ENCODE results near the gene EFTUD2. TPM values are rescaled to one million over a fixed set of nuclear protein-coding genes. Genes with fewer than 3 reads are reported as not detected.
"Not testable (repeated sequence)": the region's sequence is repeated elsewhere in the genome, so short reads cannot be mapped to it uniquely, and the experiment has no call there.

Gene EFTUD2
- total and polyA plus RNA-seq, 2 of the 8 experiments (the other 6 are each of a cell fraction or from before 2014, with no cell fraction given) = 118 to 195 TPM

DNA sequence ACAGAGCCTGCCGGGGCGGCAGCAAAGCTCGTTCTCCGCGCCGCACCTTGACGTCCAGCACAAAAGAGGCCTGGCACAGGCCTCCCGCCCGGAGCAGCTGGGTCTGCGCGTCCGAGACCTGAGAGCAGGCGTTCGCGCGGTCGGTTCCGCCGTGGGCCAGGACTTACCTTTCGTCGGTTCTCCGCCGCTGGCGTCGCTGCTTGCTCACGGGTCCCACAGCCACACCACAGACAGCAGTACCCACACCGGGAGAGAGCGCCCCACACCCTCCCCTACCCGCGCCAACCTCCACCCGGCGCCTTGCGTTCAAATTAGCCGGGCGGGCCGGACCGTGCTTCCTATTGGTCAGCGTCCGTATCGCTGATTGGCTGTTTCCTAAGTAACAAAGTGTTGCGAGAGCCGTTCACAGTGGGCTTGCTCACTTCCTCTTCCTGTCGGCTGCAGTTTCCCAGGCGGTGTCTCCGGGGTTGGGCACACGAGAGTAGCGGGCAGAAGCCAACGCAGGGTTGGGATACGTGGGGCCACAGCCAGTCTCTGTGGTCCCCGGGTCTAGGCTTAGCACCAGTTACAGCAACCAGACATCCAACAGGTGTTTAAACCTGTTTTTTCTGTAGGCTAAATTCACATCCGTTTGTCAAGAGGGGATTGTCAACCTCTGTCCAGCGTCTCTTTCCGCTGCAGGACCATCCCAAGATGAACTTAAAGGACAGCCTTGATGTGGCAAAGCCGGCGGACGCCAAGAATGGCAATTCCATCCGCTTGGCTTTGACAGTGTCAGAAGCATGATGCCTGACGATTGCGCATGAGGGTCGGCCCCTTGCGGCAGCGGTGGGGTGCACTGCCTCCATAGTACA lies 48.4 kb upstream of the EFTUD2 start, which contains the start of gene KIF18B (continued):
- TF ChIP-seq SP1 (IDR thresholded peaks at IDR 0.05; ENCODE audit: low read depth, low read length) (peak; percentile 63; the same call in 1 of the 2 replicates), GTF2F1 (IDR thresholded peaks at IDR 0.05; ENCODE audit: borderline replicate concordance, low read depth, low read length) (no peak)
- TF ChIP-seq, protein P1, sequence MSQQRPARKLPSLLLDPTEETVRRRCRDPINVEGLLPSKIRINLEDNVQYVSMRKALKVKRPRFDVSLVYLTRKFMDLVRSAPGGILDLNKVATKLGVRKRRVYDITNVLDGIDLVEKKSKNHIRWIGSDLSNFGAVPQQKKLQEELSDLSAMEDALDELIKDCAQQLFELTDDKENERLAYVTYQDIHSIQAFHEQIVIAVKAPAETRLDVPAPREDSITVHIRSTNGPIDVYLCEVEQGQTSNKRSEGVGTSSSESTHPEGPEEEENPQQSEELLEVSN (IDR thresholded peaks at IDR 0.05) = peak; percentile 58

DNA sequence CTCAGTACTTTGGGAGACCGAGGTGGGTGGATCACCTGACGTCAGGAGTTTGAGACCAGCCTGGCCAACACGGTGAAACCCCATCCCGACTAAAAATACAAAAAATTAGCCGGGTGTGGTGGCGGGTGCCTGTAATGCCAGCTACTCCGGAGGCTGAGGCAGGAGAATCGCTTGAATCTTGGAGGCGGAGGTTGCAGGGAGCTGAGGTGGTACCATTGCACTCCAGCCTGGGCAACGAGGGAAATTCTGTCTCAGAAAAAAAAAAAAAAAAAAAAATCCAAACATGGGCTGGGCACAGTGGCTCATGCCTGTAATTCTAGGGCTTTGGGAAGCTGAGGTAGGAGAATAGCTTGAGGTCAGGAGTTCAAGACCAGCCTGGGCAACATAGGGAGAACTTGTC lies 46.4 kb upstream of the EFTUD2 start:
- not testable (repeated sequence) for H4K20me1 ChIP-seq (replicated peaks in 1 of 2; ENCODE audit: control insufficient read depth in 1 of 2, insufficient read depth in 2 of 2, low read length in 2 of 2); H4K91ac ChIP-seq (replicated peaks; ENCODE audit: insufficient read length, low read length); H3K79me1 ChIP-seq (ENCODE audit: low read depth, low read length); H3K9me3 ChIP-seq (ENCODE audit: insufficient read depth in 2 of 2, low read depth in 1 of 2, low read length in 1 of 2); H3K23ac ChIP-seq (ENCODE audit: insufficient read length); H3K4ac ChIP-seq (replicated peaks; ENCODE audit: insufficient read length, low read depth, low read length); H3K27me3 ChIP-seq (replicated peaks in 1 of 4; ENCODE audit: control insufficient read depth in 3 of 4, extremely low read depth in 1 of 4, insufficient read depth in 3 of 4, low read length in 3 of 4); H3K18ac ChIP-seq (ENCODE audit: extremely low read depth, low read length); H2BK120ac ChIP-seq (replicated peaks; ENCODE audit: low read depth, low read length); H4K5ac ChIP-seq (ENCODE audit: insufficient read length, low read depth, low read length); FAIRE-seq; DNase-seq (ENCODE audit: low read depth in 1 of 2, low spot score in 2 of 2); H3K4me1 ChIP-seq (replicated peaks in 1 of 4; ENCODE audit: control insufficient read depth in 3 of 4, insufficient read depth in 4 of 4, low read length in 3 of 4); H2AK5ac ChIP-seq (ENCODE audit: low read depth, low read length); H3K56ac ChIP-seq (replicated peaks; ENCODE audit: insufficient read length, low read depth, low read length); H2BK20ac ChIP-seq (ENCODE audit: low read length); H3K9ac ChIP-seq (replicated peaks in 1 of 4; ENCODE audit: extremely low read depth in 1 of 4, low read depth in 3 of 4, low read length in 3 of 4); H2AFZ ChIP-seq (ENCODE audit: low read length); H3K23me2 ChIP-seq (ENCODE audit: low read depth, low read length); H2BK12ac ChIP-seq (ENCODE audit: low read depth, low read length); H2BK5ac ChIP-seq (ENCODE audit: low read depth, low read length); H3K14ac ChIP-seq (ENCODE audit: insufficient read length); H4K8ac ChIP-seq (ENCODE audit: extremely low read depth, insufficient read depth, low read length); H3K27ac ChIP-seq (ENCODE audit: low read depth, low read length); H2BK15ac ChIP-seq (ENCODE audit: low read length); H3K36me3 ChIP-seq (ENCODE audit: control insufficient read depth in 2 of 4, insufficient read depth in 4 of 4, low read length in 3 of 4)
- ChIA-PET CTCF (ENCODE audit: partially characterized antibody) (interaction anchor here (0.6 to 2.0 kb wide), 6 partner anchors 24 to 226 kb away, joined by 3 to 6 read pairs (median 4); partner anchors contain the start of gene GFAP), POLR2A (ENCODE audit: partially characterized antibody) (interaction anchor here (0.9 to 1.3 kb wide), 5 partner anchors 9 to 203 kb away, joined by 3 to 6 read pairs (median 3); partner anchors contain the start of gene HEXIM1)
- WGBS, 2 experiments (ENCODE audit: extremely low coverage in 1 of 2, insufficient coverage in 1 of 2, insufficient read length in 1 of 2, insufficient replicate concordance in 2 of 2, low coverage in 1 of 2, low lambda C conversion rate in 2 of 2, missing lambda C conversion rate in 1 of 2) = 90% methylated on average over 9 of the region's 10 CpGs; no CpG with 5 or more reads in 1 of the 2 experiments
- peaks cover 6 to 60% of the 10 kb centered on the region in 2 experiments for H3K79me2 ChIP-seq (ENCODE audit: control insufficient read depth in 1 of 2, insufficient read depth in 2 of 2, low read length in 2 of 2)
- H3K4me3 ChIP-seq (ENCODE audit: extremely low read depth in 1 of 4, insufficient read depth in 2 of 4, low read depth in 3 of 4, low read length in 4 of 4) = peak overlapping the region in 1 of 4 experiments; percentile 100; a peak in 2 of 8 replicates
- peak overlapping the region in 1 of 2 experiments; percentile 97; a peak in 1 of 4 replicates for H3K4me2 ChIP-seq (ENCODE audit: insufficient read depth in 1 of 2, low read depth in 2 of 2, low read length in 2 of 2)
